ENCODE data around the gene TRMU. TPM values are rescaled to one million over a fixed set of nuclear protein-coding genes. Genes with fewer than 3 reads are reported as not detected.

The TRMU gene
- total RNA-seq, 3 donors from 2014 or later (not counting 1 experiment from before 2014, with no cell fraction given): 54.5 to 77.9 (median 58.4) TPM

GRCh38 chr22:46350646-46351045 is 15.1 kb downstream of the TRMU start:
- intact Hi-C loops (cut with micrococcal nuclease): no loop called here
- DNase-seq: no peak
- no peak for TF ChIP-seq CTCF (IDR thresholded peaks at IDR 0.05)
- H3K27me3 Mint-ChIP-seq (ENCODE audit: low read depth in 2 of 2): no peaks in the 10 kb centered on the region
- H3K9me3 Mint-ChIP-seq: no peaks in the 10 kb centered on the region
- H3K4me3 ChIP-seq (ENCODE audit: low read length): no peak overlapping the region
- H3K9me3 ChIP-seq (ENCODE audit: control insufficient read depth, insufficient read depth, low read length): no peaks in the 10 kb centered on the region
- no peak overlapping the region for H3K27ac Mint-ChIP-seq
- 97% methylated on average over 20 of the region's 20 CpGs for WGBS (ENCODE audit: insufficient coverage)
- peaks cover 5 to 6% of the 10 kb centered on the region in 2 donors for H3K4me1 Mint-ChIP-seq
- H3K36me3 Mint-ChIP-seq: peaks cover 8% of the 10 kb centered on the region
- peaks cover 5% of the 10 kb centered on the region for H3K4me1 ChIP-seq (ENCODE audit: control insufficient read depth, insufficient read depth, low read length)
- H3K27ac ChIP-seq (ENCODE audit: low read length): no peak overlapping the region
- H3K4me3 Mint-ChIP-seq: no peak overlapping the region
- H3K27me3 ChIP-seq (ENCODE audit: control insufficient read depth, insufficient read depth, low read length): no peaks in the 10 kb centered on the region
- ATAC-seq: no peak
- H3K36me3 ChIP-seq (ENCODE audit: control insufficient read depth, insufficient read depth, low read length): peaks cover 80% of the 10 kb centered on the region

GRCh38 chr22:46351131-46351735 is 15.7 kb downstream of the TRMU start:
- no peaks in the 10 kb centered on the region for H3K27me3 Mint-ChIP-seq (ENCODE audit: low read depth in 2 of 2)
- no peaks in the 10 kb centered on the region for H3K27me3 ChIP-seq (ENCODE audit: control insufficient read depth, insufficient read depth, low read length)
- H3K27ac Mint-ChIP-seq: no peak overlapping the region
- 97% methylated on average over 28 of the region's 28 CpGs for WGBS (ENCODE audit: insufficient coverage)
- no peak for TF ChIP-seq CTCF (IDR thresholded peaks at IDR 0.05)
- intact Hi-C loops (cut with micrococcal nuclease): no loop called here
- ATAC-seq: no peak
- H3K36me3 ChIP-seq (ENCODE audit: control insufficient read depth, insufficient read depth, low read length): peaks cover 81% of the 10 kb centered on the region
- H3K4me3 Mint-ChIP-seq: no peak overlapping the region
- H3K9me3 ChIP-seq (ENCODE audit: control insufficient read depth, insufficient read depth, low read length): no peaks in the 10 kb centered on the region
- peaks cover 9% of the 10 kb centered on the region for H3K4me1 ChIP-seq (ENCODE audit: control insufficient read depth, insufficient read depth, low read length)
- peaks cover 5 to 7% of the 10 kb centered on the region in 2 donors for H3K4me1 Mint-ChIP-seq
- no peak overlapping the region for H3K4me3 ChIP-seq (ENCODE audit: low read length)
- H3K36me3 Mint-ChIP-seq: peaks cover 4% of the 10 kb centered on the region
- no peak overlapping the region for H3K27ac ChIP-seq (ENCODE audit: low read length)
- no peaks in the 10 kb centered on the region for H3K9me3 Mint-ChIP-seq
- no peak for DNase-seq

- intact Hi-C loops (cut with micrococcal nuclease): no loop called here
These were observed 16.3 kb downstream of the TRMU start for GRCh38 chr22:46351767-46352166.

More at GRCh38 chr22:46351767-46352166, 16.3 kb downstream of the TRMU start:
- H3K9me3 ChIP-seq (ENCODE audit: control insufficient read depth, insufficient read depth, low read length): no peaks in the 10 kb centered on the region
- ATAC-seq (no peak), DNase-seq (no peak)
- no peak overlapping the region for H3K4me3 ChIP-seq (ENCODE audit: low read length)
- peaks cover 9% of the 10 kb centered on the region for H3K4me1 ChIP-seq (ENCODE audit: control insufficient read depth, insufficient read depth, low read length)
- Mint-ChIP-seq H3K4me1 (peaks cover 5 to 7% of the 10 kb centered on the region in 2 donors), H3K27me3 (ENCODE audit: low read depth in 2 of 2) (no peaks in the 10 kb centered on the region), H3K36me3 (no peaks in the 10 kb centered on the region), H3K27ac (no peak overlapping the region), H3K4me3 (no peak overlapping the region), H3K9me3 (no peaks in the 10 kb centered on the region)
- no peaks in the 10 kb centered on the region for H3K27me3 ChIP-seq (ENCODE audit: control insufficient read depth, insufficient read depth, low read length)
- WGBS (ENCODE audit: insufficient coverage): 96% methylated on average over 23 of the region's 23 CpGs
- H3K27ac ChIP-seq (ENCODE audit: low read length): no peak overlapping the region
- H3K36me3 ChIP-seq (ENCODE audit: control insufficient read depth, insufficient read depth, low read length): peaks cover 79% of the 10 kb centered on the region
- no peak for TF ChIP-seq CTCF (IDR thresholded peaks at IDR 0.05)
